Measurements from ENCODE around the gene AJAP1. TPM values are rescaled to one million over a fixed set of nuclear protein-coding genes. Genes with fewer than 3 reads are reported as not detected.

The AJAP1 gene
- total and polyA plus RNA-seq, 2 of the 13 experiments (the other 11 are each of a cell fraction or from before 2014, with no cell fraction given) = not detected

- no peak for FAIRE-seq
- Histone ChIP-seq H3K27ac (ENCODE audit: extremely low read length, insufficient read depth, low read length) (no peak overlapping the region), H3K4me3 (replicated peaks in 1 of 3; ENCODE audit: insufficient read depth in 1 of 3, low read depth in 2 of 3, low read length in 3 of 3) (no peak overlapping the region), H3K27me3 (ENCODE audit: control insufficient read depth in 1 of 2, insufficient read depth in 2 of 2, low read length in 2 of 2) (peaks cover 1 to 29% of the 10 kb centered on the region in 2 experiments), H3K36me3 (replicated peaks in 1 of 2; ENCODE audit: control insufficient read depth in 1 of 2, insufficient read depth in 2 of 2, low read length in 2 of 2) (no peaks in the 10 kb centered on the region), H3K9ac (ENCODE audit: insufficient read depth, low read depth, low read length) (no peak overlapping the region), H3K4me2 (ENCODE audit: low read depth, low read length) (no peak overlapping the region), H2AFZ (ENCODE audit: low read length) (no peak overlapping the region), H3K4me1 (ENCODE audit: insufficient read depth, low read length) (no peaks in the 10 kb centered on the region), H3K9me3 (ENCODE audit: low read length) (no peaks in the 10 kb centered on the region), H4K20me1 (ENCODE audit: insufficient read depth, low read length) (no peaks in the 10 kb centered on the region), H3K79me2 (ENCODE audit: insufficient read depth, low read length) (no peaks in the 10 kb centered on the region)
- 30% methylated on average over 8 of the region's 142 CpGs for WGBS (ENCODE audit: low lambda C conversion rate)
- POLR2A ChIA-PET = no interaction called here
- TF ChIP-seq ZBTB7A (CRISPR knock-in tag; IDR thresholded peaks at IDR 0.05) (no peak), AGO2 (optimal IDR thresholded peaks at IDR 0.05; ENCODE audit: low read depth, low read length) (no peak), ONECUT2 (CRISPR knock-in tag; IDR thresholded peaks at IDR 0.05) (no peak), ZNF274 (CRISPR knock-in tag; IDR thresholded peaks at IDR 0.05) (no peak), HHEX (CRISPR knock-in tag; IDR thresholded peaks at IDR 0.05) (no peak), THAP11 (CRISPR knock-in tag; IDR thresholded peaks at IDR 0.05) (no peak), NPAS2 (CRISPR knock-in tag; IDR thresholded peaks at IDR 0.05; ENCODE audit: borderline replicate concordance) (no peak), CHD4 (IDR thresholded peaks at IDR 0.05; ENCODE audit: borderline replicate concordance, low read length) (no peak), ATF2 (CRISPR knock-in tag; IDR thresholded peaks at IDR 0.05) (no peak), ZHX2 (IDR thresholded peaks at IDR 0.05; ENCODE audit: low read depth) (no peak), ZHX2 (CRISPR knock-in tag; IDR thresholded peaks at IDR 0.05; ENCODE audit: borderline replicate concordance) (no peak), ZFX (CRISPR knock-in tag; IDR thresholded peaks at IDR 0.05; ENCODE audit: low read depth) (no peak), ZFP82 (CRISPR knock-in tag; IDR thresholded peaks at IDR 0.05; ENCODE audit: borderline replicate concordance) (no peak), ZNF746 (CRISPR knock-in tag; IDR thresholded peaks at IDR 0.05) (no peak), POLR2AphosphoS5 (IDR thresholded peaks at IDR 0.05; ENCODE audit: low read depth, low read length) (no peak), ZNF792 (CRISPR knock-in tag; IDR thresholded peaks at IDR 0.05) (no peak), SIX4 (CRISPR knock-in tag; IDR thresholded peaks at IDR 0.05) (no peak)
- ATAC-seq = no peak
- in situ Hi-C loops (cut with HindIII; ENCODE audit: extremely low pct_ligation_motif_present, low pct_unique_long_range_greater_than_20kb) (loop anchor here (10.0 kb wide), 1 partner anchor 170 kb away; no protein-coding TSS in a partner anchor), intact Hi-C loops (cut with micrococcal nuclease; ENCODE audit: unreplicated experiment) (no loop called here)
- DNase-seq (ENCODE audit: low spot score) = no peak
- CTCF ChIA-PET (ENCODE audit: low intra/inter-chr PET ratio, low total read pairs) = no interaction called here
- no TSS peak for BruUV-seq (replicated peaks)
Observed at GRCh38 chr1:4654764-4655673, 610 bp downstream of the AJAP1 start.
